GM21515 (cell line): ENCODE measurements around the gene RFC1.
"Not testable (repeated sequence)": the region's sequence is repeated elsewhere in the genome, so short reads cannot be mapped to it uniquely, and the experiment has no call there.

Experiments used
- ATAC-seq: cut with Tn5 transposase; IDR thresholded peaks from one replicate; pipeline ENCODE4 v1.9.1; 2021; ENCODE audit not compliant: unreplicated experiment

The RFC1 gene

GRCh38 chr4:39312816-39313215 lies 53.3 kb downstream of the RFC1 start:
- ATAC-seq, result no peak

GRCh38 chr4:39308611-39309010 lies 57.6 kb downstream of the RFC1 start:
- ATAC-seq, result no peak

- ATAC-seq, result no peak
Measured at GRCh38 chr4:39305912-39306677, 60.1 kb downstream of the RFC1 start.

GRCh38 chr4:39304651-39305050 lies 61.5 kb downstream of the RFC1 start:
- no peak for ATAC-seq

- no peak for ATAC-seq
Measured at GRCh38 chr4:39303871-39304270, 62.3 kb downstream of the RFC1 start.

GRCh38 chr4:39302901-39303300 lies 63.3 kb downstream of the RFC1 start:
- no peak for ATAC-seq

- ATAC-seq, result no peak
Measured at GRCh38 chr4:39295784-39296183, 70.4 kb downstream of the RFC1 start.

- not testable (repeated sequence) for ATAC-seq
Measured at GRCh38 chr4:39292433-39292832, 73.7 kb downstream of the RFC1 start.

GRCh38 chr4:39291686-39292085 lies 74.5 kb downstream of the RFC1 start:
- no peak for ATAC-seq

- no peak for ATAC-seq
Measured at GRCh38 chr4:39287223-39287622, 78.9 kb downstream of the RFC1 start.

- ATAC-seq, result no peak
Measured at GRCh38 chr4:39286263-39286662, 79.9 kb downstream of the RFC1 start.

- no peak for ATAC-seq
Measured at GRCh38 chr4:39285853-39286252, 80.3 kb downstream of the RFC1 start.

GRCh38 chr4:39285111-39285795 lies 80.9 kb downstream of the RFC1 start:
- no peak for ATAC-seq

GRCh38 chr4:39280770-39281169 lies 85.4 kb downstream of the RFC1 start:
- ATAC-seq, result no peak

- ATAC-seq, result no peak
Measured at GRCh38 chr4:39279416-39279815, 86.7 kb downstream of the RFC1 start.

GRCh38 chr4:39278476-39278875 lies 87.7 kb downstream of the RFC1 start:
- no peak for ATAC-seq

GRCh38 chr4:39277661-39278060 lies 88.5 kb downstream of the RFC1 start:
- not testable (repeated sequence) for ATAC-seq

- no peak for ATAC-seq
Measured at GRCh38 chr4:39274503-39274902, 91.7 kb downstream of the RFC1 start.

GRCh38 chr4:39263895-39264294 lies 102.3 kb downstream of the RFC1 start:
- no peak for ATAC-seq

GRCh38 chr4:39259571-39260330 lies 106.4 kb downstream of the RFC1 start:
- no peak for ATAC-seq

- no peak for ATAC-seq
Measured at GRCh38 chr4:39256436-39256835, 109.7 kb downstream of the RFC1 start.

GRCh38 chr4:39255871-39256270 lies 110.3 kb downstream of the RFC1 start:
- no peak for ATAC-seq
